Prostate gland (tissue), 2 donors: ENCODE data around the gene TRPV4.

Experiments used
- CTCF ChIP-seq, 4 experiments: fragments of 200-600 bp in 2 of 4; fragments of 450-650 bp in 2 of 4; sonication (generic) in 2 of 4; IDR thresholded peaks; 1 replicate in 3 of 4; 2 replicates in 1 of 4; pipeline ENCODE4 v1.5.1; 2016 to 2019; ENCODE audit warnings: antibody characterized with exemption in 4 of 4, mild to moderate bottlenecking in 2 of 4, moderate library complexity in 2 of 4
- POLR2AphosphoS5 ChIP-seq: sonication (generic); formaldehyde crosslinking; IDR thresholded peaks from one replicate; pipeline ENCODE4 v1.6.1; 2017; ENCODE audit warnings: antibody characterized with exemption

- TF ChIP-seq POLR2AphosphoS5 (no peak), CTCF (IDR thresholded peaks at IDR 0.05) (no peak)
Measured at GRCh38 chr12:109758426-109759420, 74.5 kb downstream of the TRPV4 start.
